ENCODE data around the gene SIPA1L3.
"Not testable (repeated sequence)": the region's sequence is repeated elsewhere in the genome, so short reads cannot be mapped to it uniquely, and the experiment has no call there.

The SIPA1L3 gene

DNA sequence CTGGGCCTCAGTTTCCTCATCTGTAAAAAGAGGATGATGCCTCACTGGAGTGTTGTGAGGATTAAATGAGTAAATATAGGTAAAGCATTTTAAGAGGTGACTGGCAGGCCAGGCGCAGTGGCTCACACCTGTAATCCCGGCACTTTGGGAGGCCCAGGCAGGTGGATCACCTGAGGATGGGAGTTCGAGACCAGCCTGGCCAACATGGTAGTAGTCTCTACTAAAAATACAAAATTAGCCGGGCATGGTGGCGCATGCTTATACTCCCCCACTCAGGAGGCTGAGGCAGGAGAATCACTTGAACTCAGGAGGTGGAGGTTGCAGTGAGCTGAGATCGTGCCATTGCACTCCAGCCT is 317.8 kb downstream of the SIPA1L3 start:
- not testable (repeated sequence) for DNase-seq (ENCODE audit: low read depth in 2 of 3, low spot score in 1 of 3)

DNA sequence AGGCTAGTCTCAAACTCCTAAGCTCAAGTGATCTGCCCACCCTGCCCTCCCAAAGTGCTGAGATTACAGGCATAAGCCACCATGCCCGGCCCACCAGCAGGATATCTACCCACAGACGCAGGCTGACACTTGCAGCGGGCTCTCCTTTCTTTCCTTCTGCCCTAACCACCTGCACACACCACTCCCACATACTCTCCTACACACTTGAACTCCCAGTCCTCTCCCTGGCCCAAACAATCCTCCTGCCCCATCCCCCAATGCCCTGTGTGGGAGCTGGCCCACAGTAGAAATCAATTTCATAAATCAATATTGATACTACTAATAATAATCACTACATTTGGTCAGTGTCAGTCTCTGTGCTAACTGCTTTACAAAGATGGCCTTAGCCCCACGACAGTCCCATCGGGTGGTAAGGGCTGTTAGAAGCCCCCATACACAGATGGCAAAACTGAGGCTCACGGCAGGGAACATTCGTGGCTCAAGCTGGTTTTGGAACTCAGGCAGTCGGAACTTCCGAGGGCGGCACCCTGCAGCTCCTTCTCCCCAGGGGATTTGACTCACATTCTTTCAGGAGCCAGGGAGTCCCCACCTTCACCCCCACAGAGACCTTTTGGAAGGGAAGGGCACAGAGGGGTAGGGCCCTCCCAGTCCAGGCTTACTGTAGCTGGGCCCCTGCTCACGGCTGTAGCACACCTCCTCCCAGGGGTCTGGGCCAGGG is 320.4 kb downstream of the SIPA1L3 start:
- no peak for DNase-seq (ENCODE audit: low read depth in 2 of 3, low spot score in 1 of 3)

DNA sequence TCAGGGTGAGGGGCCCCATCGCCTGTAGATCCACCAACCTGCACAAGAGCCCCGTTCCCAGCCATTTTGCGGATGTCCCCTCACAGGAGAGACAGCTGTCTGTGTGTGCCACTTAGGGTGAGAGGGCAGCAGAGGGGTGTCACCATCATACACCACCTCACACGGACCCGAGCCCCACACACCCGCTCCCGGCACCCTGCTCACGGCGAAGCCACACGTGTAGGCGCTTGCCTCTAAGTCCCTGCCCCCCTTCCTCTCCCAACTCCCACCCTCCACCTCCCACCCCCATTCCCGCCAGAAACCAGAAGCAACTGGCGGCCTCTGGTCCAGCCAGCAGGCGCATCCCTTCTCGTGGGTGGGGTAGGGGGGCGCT is 321.0 kb downstream of the SIPA1L3 start:
- DNase-seq (ENCODE audit: low read depth in 2 of 3, low spot score in 1 of 3): no peak

DNA sequence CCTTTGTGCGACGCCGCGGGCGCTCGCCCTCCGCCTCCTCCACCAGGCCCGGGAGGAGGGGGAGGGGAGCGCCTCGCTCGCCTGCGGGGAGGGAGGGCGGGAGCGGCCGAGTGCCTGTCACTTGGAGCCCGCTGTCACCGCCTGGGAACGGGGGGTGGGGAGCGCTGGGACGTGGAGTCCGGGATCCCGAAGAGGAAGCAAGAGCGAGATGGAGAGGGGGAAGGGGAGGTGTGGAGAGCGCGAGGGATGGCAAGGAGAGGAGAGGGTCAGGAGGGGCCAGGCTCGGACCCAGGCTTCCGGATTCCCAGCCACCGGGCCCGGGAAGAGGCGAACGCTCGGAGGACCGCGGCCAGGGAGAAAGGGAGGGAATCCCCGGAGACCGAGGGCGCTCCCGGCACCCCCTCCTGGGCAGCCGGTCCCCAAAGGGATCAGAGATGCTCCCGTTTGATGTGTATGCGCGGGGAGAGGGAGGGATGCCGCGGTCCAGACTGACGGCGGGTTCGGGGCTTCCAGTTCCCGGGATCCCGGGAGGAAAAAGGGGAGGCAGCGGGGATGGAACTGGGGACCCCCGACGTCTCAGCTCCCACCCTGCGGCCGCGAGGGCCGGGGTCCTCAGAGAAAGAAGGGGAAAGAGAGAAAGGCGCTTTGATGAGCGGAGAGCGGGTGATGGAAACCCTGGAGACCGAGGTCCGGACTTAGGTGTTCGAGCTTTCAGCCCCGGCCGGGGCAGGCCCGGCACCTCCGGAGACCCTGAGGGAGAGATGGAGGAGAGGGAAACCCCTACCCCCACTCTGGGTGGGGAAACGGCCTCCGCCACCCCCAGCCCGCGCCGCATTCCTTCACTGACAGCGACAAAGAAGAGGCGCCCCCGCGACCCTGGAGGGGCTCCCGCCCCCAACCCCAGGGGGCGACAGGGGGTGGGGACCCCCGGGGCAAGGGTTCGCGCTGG is 321.8 kb downstream of the SIPA1L3 start:
- DNase-seq (ENCODE audit: low read depth in 2 of 3, low spot score in 1 of 3): no peak

DNA sequence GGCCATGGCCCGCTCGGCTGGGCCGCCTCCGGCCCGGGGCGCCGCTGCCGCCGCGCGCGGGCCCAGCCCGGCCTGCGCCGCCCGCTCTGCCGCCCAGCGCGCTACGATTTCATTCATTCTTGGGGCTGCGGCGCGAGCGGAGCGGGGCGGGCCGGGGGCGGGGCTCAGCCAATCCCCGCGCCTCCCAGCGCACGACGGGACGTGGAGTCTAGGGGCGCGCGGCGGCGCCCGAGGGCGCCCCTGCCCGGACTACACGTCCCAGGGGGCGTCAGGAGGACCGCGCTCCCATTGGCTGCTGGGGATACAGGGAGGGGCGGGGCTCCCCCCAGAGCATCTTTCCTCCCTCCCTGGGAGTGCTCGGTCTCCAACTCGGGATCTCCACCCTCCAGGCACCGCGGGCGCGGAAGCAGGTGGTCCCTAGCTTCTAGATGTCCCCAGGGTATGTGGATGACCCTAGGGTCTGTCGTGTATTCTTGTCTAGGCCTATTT is 322.6 kb downstream of the SIPA1L3 start:
- peak; percentile 45 to 65 (median 57) for DNase-seq (ENCODE audit: low read depth in 2 of 3, low spot score in 1 of 3)

DNA sequence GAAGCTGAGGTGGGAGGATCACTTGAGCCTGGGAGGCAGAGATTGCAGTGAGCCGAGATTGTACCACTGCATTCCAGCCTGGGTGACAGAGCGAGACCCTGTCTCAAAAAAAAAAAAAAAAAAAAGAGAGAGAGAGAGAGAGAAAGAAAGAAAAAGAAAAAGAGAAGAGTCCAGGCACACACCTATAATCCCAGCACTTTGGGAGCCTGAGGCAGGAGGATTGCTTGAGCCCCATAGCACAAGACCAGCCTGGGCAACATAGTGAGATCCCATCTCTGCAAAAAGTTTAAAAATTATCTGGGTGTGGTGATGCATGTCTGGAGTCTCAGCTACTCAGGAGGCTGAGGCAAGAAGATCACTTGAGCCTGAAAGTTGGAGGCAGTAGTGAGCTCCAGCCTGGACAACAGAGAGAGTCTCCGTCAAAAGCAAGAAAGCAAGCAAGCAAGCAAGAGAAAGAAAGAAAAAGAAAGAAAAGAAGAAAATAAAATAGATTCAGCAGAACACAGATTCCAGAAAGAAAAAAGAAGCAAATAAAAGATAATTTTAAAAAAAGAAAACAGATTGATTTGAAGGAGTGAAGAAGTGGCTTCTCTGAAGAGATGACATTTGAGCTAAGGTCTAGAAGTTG is 323.6 kb downstream of the SIPA1L3 start:
- DNase-seq (ENCODE audit: low read depth in 2 of 3, low spot score in 1 of 3): not testable (repeated sequence)

DNA sequence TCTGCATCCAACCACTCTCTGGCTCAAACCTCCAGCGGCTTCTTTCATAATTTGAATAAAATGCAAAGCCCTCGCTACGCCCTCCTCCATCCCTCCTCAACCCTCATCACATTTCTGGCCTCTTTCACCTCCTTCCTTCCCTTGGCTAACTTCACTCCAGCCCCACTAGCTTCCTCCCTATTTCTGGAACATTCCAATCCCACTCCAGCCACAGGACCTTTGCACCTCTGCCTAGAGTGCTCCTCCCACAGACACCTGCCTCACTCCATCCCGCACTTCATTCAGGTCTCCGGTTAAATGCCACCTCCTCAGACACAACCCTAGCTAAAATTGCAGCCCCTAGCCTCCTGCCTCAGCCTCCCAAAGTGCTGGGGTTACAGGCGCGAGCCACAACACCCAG is 324.9 kb downstream of the SIPA1L3 start:
- no peak for DNase-seq (ENCODE audit: low read depth in 2 of 3, low spot score in 1 of 3)

DNA sequence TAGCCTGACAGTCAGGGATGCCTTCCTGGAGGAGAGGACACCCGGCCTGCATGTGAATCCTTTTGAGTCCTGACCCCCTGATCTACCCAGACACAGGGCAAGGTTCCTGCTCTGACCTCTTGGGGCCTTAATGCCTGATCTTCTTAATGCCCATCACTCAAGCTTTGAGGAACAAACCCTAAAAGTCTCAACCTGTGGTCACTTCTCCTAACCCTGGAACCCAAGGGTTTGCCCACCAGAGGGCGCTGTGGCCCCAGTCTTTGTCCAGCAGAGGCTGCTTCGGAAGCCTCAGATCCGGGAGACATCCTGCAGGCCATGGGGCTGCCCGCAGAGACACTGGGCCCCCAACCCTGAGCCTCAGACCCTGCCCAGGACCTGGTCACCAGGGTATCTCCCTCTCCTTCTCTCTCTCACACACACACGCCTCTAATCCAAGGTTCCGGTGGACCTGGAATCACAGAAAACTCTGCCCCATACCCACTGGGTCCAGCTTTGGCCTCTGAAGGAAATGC is 326.8 kb downstream of the SIPA1L3 start:
- DNase-seq (ENCODE audit: low read depth in 2 of 3, low spot score in 1 of 3): peak; percentile 68 to 89 (median 76)

DNA sequence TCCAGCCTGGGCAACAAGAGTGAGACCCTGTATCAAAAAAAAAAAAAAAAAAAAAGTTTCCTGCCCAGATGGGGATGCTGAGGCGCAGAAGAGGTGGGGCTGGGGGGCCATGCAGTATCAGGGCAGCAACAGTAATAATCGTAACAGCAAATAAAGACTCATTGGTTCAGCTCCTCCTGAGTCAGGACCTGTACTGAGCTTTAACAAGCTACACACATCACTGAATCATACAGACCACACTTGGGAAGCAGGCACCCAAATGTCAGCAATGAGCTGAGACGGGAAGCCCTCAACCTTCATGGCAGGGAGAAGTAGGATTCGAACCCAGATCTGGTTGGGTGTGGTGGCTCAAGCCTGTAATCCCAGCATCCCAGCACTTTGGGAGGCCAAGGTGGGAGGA is 327.6 kb downstream of the SIPA1L3 start:
- DNase-seq (ENCODE audit: low read depth in 2 of 3, low spot score in 1 of 3): no peak

DNA sequence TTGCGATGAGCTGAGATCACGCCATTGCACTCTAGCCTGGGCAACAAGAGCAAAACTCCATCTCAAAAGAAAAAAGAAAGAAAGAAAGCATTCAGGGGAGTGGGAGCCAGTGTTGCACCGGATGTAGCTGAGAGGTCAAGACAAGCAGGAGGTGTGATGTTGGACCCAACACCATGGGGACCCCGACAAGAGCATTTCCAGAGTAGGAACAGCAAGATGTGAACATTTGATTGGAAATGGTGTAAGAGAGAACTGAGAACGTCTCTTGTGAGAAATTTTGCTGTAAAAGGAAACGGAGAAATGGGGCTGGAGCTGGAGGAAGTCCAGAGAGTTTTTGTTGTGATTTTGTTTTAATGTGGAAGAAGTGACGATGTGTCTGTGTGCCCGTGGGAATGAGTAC is 332.8 kb downstream of the SIPA1L3 start:
- no peak for DNase-seq (ENCODE audit: low read depth in 2 of 3, low spot score in 1 of 3)

DNA sequence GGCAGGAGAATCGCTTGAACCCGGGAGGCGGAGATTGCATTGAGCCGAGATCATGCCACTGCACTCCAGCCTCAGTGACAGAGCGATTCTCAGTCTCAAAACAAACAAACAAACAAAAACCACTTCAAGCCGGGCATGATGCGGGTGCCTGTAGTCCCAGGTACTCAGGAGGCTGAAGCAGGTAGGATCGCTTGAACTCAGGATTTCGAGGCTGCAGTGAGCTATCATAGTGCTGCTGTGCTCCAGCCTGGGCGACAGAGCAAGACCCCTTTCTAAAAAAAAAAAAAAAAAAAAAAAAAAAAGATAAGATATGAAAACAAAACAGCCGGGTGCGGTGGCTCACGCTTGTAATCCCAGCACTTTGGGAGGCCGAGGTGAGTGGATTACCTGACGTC is 336.3 kb downstream of the SIPA1L3 start:
- no peak for DNase-seq (ENCODE audit: low read depth in 2 of 3, low spot score in 1 of 3)

DNA sequence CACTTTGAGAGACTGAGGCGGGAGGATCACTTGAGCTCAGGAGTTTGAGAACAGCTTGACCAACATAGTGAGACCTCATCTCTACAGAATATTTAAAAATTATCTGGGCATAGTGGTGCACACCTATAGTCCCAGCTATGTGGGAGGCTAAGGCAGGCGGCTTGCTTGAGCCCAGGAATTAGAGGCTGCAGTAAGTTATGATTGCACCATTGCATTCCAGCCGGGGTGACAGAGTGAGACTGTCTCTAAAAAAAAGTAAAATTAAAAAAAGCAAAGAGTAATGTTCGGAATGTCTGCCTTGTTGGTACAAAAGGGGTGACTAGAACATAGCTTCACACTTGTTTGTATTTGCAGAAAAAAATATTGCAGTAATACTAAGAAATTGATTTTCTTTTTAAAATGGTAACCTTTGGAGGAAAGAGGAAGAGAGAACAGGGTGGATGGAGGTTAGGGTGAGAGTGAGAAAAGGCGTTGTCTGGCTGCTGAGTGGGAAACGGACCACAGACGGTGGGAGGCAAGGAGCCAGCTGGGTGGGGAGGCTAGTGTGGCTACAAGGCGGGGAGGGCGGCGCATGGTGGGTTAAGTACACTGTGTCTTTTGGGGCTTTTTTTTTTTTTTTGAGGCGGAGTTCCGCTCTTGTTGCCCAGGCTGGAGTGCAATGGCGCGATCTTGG is 339.0 kb downstream of the SIPA1L3 start:
- DNase-seq (ENCODE audit: low read depth in 2 of 3, low spot score in 1 of 3): no peak

DNA sequence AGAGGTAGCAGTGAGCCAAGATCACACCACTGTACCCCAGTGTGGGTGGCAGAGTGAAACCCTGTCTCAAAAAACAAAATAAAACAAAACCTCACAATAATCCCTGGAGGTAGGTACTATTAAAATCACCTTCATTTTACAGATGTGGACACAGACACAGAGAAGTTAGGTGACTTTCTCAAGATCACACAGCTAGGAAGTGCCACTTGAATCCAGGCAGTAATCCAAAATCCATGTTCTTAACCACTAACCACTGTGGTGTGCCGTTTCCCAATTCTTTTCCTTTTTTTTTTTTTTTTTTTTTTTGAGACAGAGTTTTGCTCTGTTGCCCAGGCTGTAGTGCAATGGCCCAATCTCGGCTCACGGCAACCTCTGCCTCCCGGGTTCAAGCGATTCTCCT is 340.1 kb downstream of the SIPA1L3 start:
- no peak for DNase-seq (ENCODE audit: low read depth in 2 of 3, low spot score in 1 of 3)

DNA sequence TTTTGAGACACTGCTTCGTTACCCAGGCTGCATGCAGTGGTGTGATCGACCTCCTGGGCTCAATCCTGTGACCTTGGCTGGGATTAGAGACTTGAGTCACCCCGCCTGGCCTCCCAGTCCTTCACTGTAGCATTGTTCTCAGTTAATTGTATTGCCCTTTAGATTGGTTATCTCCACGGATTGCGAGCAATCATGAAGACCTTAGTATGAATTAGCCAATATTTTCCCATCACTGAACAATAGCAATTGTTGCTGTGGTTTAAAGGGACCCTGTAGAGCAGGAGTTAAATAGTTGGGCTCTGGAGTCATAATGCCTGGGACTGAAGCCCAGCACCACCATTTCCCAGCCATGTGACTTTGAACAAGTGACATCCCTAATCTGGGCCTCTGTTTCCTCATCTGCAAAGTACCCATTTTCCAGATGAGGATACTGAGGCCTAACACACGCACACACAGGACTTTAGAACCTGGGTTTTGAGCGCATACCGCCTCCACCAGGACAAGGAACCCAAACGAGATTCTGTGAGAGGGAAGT is 340.8 kb downstream of the SIPA1L3 start:
- DNase-seq (ENCODE audit: low read depth in 2 of 3, low spot score in 1 of 3): no peak

DNA sequence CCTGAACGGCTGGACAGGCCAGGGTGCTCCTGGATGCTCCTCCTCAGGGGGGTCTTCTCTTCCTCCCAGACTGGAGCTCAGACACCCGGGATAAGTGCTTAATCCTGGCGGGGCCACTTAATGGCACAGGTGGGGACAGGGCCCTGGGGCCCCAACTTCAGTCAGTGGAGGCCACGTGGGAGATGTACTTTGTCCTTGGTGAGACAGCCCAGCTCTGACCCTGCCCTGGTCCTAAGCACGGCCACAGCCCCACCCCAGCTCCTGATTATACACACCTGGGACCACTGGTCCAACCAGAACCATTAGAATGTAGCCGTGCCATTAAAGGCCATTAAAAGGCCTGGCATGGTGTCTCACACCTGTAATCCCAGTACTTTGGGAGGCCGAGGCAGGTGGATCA is 341.4 kb downstream of the SIPA1L3 start:
- DNase-seq (ENCODE audit: low read depth in 2 of 3, low spot score in 1 of 3): no peak

DNA sequence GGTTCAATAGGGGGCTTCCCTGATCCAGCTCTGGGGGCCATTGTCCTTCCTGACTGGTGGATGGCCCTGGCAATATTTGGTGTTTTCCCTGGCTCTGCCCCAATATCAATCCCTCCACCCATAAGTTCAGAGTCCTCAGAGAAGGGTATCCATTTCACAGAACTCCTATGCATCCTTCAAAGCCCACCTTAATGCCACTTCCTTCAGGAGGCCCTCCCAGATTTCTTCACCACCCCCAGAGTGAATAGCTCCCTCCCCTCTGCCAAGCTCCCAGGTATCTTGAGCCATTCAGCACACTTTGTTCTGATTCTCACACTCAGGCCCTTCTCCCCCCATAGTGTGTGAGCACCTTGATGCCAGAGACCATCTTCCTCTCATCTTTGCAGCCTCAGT is 343.4 kb downstream of the SIPA1L3 start:
- no peak for DNase-seq (ENCODE audit: low read depth in 2 of 3, low spot score in 1 of 3)

DNA sequence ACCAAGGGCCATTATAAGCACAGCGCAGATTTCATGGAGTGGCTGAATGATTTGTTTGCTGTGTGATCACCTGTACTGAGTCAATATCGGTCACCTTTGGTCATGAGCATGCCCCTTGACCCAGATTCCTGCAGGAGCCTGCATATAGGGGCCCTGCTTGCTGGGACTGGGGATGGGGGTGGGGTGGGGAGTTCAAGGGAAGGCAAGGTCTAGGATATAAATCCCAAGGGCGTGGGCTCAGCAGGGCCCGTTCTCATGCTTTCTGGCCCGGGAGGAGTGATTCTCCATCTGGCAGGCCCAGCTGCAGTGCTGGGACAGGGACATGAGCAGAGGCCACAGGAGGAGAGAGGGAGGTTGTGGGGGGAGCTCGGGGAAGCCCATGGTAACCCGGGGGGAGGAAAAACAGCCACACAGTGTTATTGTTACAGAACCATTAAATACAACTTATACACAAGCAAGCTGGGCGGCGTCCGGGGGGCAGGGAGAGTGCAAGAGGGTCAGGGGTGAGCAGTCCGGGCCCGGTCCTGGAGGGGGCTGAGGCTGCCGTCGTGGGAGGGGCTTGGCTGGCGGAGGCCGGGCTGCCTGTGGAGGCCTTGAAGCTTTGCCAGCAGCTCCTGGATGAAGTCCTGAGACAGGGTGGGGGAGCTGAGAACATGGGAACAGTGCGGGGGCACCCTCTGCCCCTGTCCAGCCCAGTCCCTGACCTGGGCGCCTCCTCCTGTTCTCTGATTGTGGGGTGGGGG is 344.0 kb downstream of the SIPA1L3 start:
- no peak for DNase-seq (ENCODE audit: low read depth in 2 of 3, low spot score in 1 of 3)

DNA sequence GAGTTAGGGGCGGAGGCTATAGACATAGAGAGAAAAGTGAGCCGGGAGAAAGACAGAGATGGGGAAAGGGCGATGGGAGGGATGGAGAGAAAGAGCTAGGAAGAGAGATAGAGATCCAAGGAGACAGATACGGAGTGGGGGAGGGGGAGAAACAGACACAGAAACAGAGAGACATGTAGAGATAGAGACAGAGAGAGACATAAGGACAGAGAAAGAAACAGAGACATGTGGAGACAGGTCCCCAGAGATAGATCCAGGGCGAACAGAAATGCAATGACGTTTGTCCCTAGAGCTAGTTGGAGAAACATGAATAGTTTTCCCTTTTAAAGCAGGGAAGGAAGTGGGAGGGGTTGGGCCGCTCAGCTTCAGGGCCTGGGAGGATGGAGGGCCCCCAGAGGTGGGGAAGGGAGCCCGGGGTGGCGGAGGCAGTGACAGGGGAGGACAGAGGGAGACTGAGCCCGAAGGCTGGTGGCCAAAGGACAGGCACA is 344.6 kb downstream of the SIPA1L3 start:
- no peak for DNase-seq (ENCODE audit: low read depth in 2 of 3, low spot score in 1 of 3)

DNA sequence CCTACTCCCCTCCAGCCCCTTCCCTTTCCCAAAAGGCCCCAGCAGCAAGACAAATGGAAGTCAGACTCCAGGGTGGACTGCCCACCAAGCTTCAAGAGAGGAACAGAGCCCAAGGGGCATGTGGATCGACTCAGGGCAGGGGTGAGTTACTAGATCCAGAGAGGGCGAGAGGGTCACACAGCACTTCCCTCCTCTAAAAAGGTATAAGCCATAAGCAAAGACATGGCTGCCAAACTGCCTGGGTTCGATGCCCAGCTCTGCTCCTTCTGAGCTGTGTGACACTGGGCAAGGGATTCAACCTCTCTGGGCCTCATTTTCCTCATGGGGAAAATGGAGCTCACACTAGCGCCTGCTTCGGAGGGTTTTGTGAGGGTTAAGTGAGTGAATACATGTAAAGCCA is 345.4 kb downstream of the SIPA1L3 start:
- DNase-seq (ENCODE audit: low read depth in 2 of 3, low spot score in 1 of 3): no peak
